PC-9 (cell line): ENCODE measurements around the gene PMS2. TPM values are rescaled to one million over a fixed set of nuclear protein-coding genes. Genes with fewer than 3 reads are reported as not detected.

Experiments used
- BruUV-seq: library from RNA; stranded (reverse); fragments of 400-500 nt; replicated peaks from 2 replicates; lab custom pipeline; 2021; lab: Mats Ljungman, UMichigan
- CTCF ChIA-PET: fragments of 300-600 bp; sonication (Branson Sonifier 250); formaldehyde crosslinking; loops from one replicate; lab custom pipeline; 2022; ENCODE audit warnings: antibody characterized with exemption; lab: Charles Lee
- POLR2A ChIA-PET: fragments of 300-600 bp; sonication (Branson Sonifier 250); formaldehyde crosslinking; loops from one replicate; lab custom pipeline; 2022; ENCODE audit warnings: antibody characterized with exemption; ENCODE audit not compliant: unreplicated experiment; lab: Charles Lee
- DNase-seq, 2 experiments: peaks; one replicate each; pipeline versions ENCODE4 v3.0.0 to v3.0.0-alpha.2; 2015 to 2022; ENCODE audit warnings: mixed read lengths in 1 of 2
- H2AFZ ChIP-seq: fragments of 200-600 bp; sonication (generic); 2 replicates; pipeline ENCODE4 v1.8.1; 2017; ENCODE audit warnings: antibody characterized with exemption
- H3F3A ChIP-seq: fragments of 200-600 bp; sonication (generic); 2 replicates; pipeline ENCODE4 v1.8.1; 2017; ENCODE audit warnings: antibody characterized with exemption, mild to moderate bottlenecking, low read depth; ENCODE audit not compliant: insufficient read depth
- H3K27ac ChIP-seq: fragments of 200-600 bp; sonication (generic); 2 replicates; pipeline ENCODE4 v1.6.1; 2016; ENCODE audit warnings: mixed run types
- H3K27me3 ChIP-seq: fragments of 200-600 bp; sonication (generic); 2 replicates; pipeline ENCODE4 v1.6.1; 2016; ENCODE audit warnings: low read depth, mixed run types; ENCODE audit not compliant: insufficient read depth
- H3K36me3 ChIP-seq: fragments of 200-600 bp; sonication (generic); 2 replicates; pipeline ENCODE4 v1.6.1; 2016; ENCODE audit warnings: low read depth, mixed run types
- H3K4me1 ChIP-seq: fragments of 200-600 bp; sonication (generic); replicated peaks from 2 replicates; pipeline ENCODE4 v1.6.1; 2016; ENCODE audit warnings: mixed run types; ENCODE audit not compliant: insufficient read depth
- H3K4me2 ChIP-seq: fragments of 200-600 bp; sonication (generic); 2 replicates; pipeline ENCODE4 v1.6.1; 2017; ENCODE audit warnings: mixed run types
- H3K4me3 ChIP-seq: fragments of 200-600 bp; sonication (generic); 2 replicates; pipeline ENCODE4 v1.6.1; 2016; ENCODE audit warnings: mixed run types
- H3K79me2 ChIP-seq: fragments of 200-600 bp; sonication (generic); 2 replicates; pipeline ENCODE4 v1.6.1; 2017; ENCODE audit warnings: low read depth, mixed run types
- H3K9me2 ChIP-seq: fragments of 200-600 bp; sonication (generic); 2 replicates; pipeline ENCODE4 v1.8.1; 2017; ENCODE audit warnings: mild to moderate bottlenecking; ENCODE audit not compliant: insufficient read depth
- H3K9me3 ChIP-seq: fragments of 200-600 bp; sonication (generic); 2 replicates; pipeline ENCODE4 v1.8.1; 2016; ENCODE audit warnings: low read depth; ENCODE audit not compliant: insufficient read depth
- H4K20me1 ChIP-seq: fragments of 200-600 bp; sonication (generic); 2 replicates; pipeline ENCODE4 v1.8.1; 2017; ENCODE audit not compliant: insufficient read depth
- EZH2 ChIP-seq: fragments of 200-600 bp; sonication (generic); IDR thresholded peaks from 2 replicates; pipeline ENCODE4 v1.8.0; 2017; ENCODE audit warnings: antibody characterized with exemption, low read depth
- intact Hi-C: fragments of 100-400 bp; cut with micrococcal nuclease; formaldehyde crosslinking; loops from one replicate; pipeline ENCODE4 v1.10.0; 2022; ENCODE audit not compliant: unreplicated experiment
- total RNA-seq: library from RNA; stranded (reverse); gene quantifications from 2 replicates; pipeline ENCODE4 v1.2.3, GENCODE V29; 2021
- TF ChIP-seq, protein P1 (sequence below): fragments of 200-600 bp; sonication (generic); conservative IDR thresholded peaks from 2 replicates; pipeline ENCODE4 v1.6.1; 2017; ENCODE audit warnings: mixed run types, antibody characterized with exemption, mild to moderate bottlenecking, moderate library complexity

The PMS2 gene
- total RNA-seq, 1 experiment from 2014 or later = 32.1 TPM

DNA sequence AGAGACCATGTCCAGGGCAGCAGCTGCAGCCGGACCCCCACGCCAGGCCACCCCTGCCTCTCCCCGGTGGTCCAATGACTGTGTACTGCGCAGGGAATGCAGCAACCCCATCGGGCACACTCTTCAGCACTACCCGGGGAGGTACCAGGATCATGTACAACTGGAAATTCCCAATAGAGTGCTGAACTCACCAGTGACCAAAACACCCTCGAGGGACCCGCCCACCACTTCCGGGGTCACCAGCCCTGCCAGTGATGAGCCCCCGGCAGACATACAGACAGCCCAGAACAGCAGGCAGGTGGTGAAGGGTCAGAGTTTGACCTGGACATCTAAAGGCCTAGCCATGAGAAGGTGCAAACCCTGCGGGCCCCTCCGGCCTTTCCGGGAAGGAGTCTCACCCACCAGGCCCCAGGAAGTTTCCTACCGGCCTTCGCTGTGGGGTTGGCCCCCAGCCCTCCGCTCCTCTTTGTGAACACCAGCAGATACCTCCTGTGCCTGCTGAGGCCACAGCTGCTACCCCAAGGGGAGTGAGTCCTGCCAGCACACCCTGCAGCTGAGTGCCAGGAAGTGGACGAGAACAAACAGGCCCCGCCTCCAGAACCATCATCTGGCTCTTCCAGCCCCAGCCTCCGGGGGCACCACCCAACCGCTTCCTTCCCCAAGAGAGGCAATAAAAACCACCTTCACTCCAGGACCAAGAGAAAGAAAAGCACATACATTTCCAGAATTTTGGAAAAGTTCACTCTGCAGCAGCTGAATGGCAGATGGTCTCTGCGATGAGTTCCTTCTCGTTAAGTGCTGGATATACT is 17.4 kb upstream of the PMS2 start:
- H2AFZ ChIP-seq = no peak overlapping the region
- BruUV-seq = no TSS peak
- DNase-seq = peak in 1 of 2 experiments; percentile 29
- ChIA-PET POLR2A (interaction anchor here (0.6 kb wide), 1 partner anchor 257 kb away, joined by 5 read pairs; no protein-coding TSS in a partner anchor), CTCF (interaction anchor here (1.5 kb wide), 1 partner anchor 29 kb away, joined by 8 read pairs; no protein-coding TSS in a partner anchor)
- H3K79me2 ChIP-seq = peaks cover 13% of the 10 kb centered on the region
- no peaks in the 10 kb centered on the region for H3K9me2 ChIP-seq
- peaks cover 10% of the 10 kb centered on the region for H4K20me1 ChIP-seq
- H3K27ac ChIP-seq = no peak overlapping the region
- H3K4me1 ChIP-seq = no peaks in the 10 kb centered on the region
- no peak overlapping the region for H3K4me3 ChIP-seq
- no peaks in the 10 kb centered on the region for H3K27me3 ChIP-seq
- no peak overlapping the region for H3K4me2 ChIP-seq
- no peak for TF ChIP-seq EZH2
- TF ChIP-seq, protein P1, sequence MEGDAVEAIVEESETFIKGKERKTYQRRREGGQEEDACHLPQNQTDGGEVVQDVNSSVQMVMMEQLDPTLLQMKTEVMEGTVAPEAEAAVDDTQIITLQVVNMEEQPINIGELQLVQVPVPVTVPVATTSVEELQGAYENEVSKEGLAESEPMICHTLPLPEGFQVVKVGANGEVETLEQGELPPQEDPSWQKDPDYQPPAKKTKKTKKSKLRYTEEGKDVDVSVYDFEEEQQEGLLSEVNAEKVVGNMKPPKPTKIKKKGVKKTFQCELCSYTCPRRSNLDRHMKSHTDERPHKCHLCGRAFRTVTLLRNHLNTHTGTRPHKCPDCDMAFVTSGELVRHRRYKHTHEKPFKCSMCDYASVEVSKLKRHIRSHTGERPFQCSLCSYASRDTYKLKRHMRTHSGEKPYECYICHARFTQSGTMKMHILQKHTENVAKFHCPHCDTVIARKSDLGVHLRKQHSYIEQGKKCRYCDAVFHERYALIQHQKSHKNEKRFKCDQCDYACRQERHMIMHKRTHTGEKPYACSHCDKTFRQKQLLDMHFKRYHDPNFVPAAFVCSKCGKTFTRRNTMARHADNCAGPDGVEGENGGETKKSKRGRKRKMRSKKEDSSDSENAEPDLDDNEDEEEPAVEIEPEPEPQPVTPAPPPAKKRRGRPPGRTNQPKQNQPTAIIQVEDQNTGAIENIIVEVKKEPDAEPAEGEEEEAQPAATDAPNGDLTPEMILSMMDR = peak; percentile 57; the same call in 1 of the 2 replicates
- peaks cover 48% of the 10 kb centered on the region; the same call in 1 of the 2 replicates for H3F3A ChIP-seq
- H3K36me3 ChIP-seq = peaks cover 70% of the 10 kb centered on the region
- no peaks in the 10 kb centered on the region for H3K9me3 ChIP-seq
- intact Hi-C loops = no loop called here

DNA sequence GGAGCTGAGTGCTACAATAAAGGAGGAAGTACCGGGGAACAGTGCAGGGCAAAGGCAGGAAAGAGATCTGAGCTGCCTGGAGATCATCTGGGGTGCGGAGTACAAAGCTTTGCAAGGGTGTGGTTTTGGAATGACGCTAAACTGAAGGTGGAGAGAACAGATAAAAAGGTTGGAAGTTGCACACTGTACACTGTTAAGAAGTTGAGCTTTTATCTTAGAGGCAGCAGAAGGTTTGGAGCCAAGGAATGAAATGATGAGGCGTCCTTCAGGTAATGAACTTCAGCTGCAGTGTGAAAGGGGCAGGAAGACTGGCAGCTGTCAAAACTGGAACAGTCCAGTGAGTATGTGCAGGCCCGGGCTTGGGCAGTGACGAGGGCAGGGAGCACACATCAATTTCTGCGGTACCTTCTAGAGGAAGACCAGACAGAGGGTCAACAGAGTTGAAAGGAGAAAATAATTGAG is 15.2 kb upstream of the PMS2 start:
- TF ChIP-seq, protein P1 = no peak
- TF ChIP-seq EZH2 = no peak
- Histone ChIP-seq H3K4me1 (peaks cover 17% of the 10 kb centered on the region), H3F3A (peaks cover 66% of the 10 kb centered on the region), H3K27ac (no peak overlapping the region), H3K9me2 (no peaks in the 10 kb centered on the region), H3K36me3 (peaks cover 83% of the 10 kb centered on the region), H4K20me1 (peaks cover 14% of the 10 kb centered on the region), H3K4me3 (no peak overlapping the region), H2AFZ (no peak overlapping the region), H3K79me2 (peaks cover 21% of the 10 kb centered on the region), H3K9me3 (no peaks in the 10 kb centered on the region), H3K4me2 (no peak overlapping the region), H3K27me3 (no peaks in the 10 kb centered on the region)
- ChIA-PET CTCF (no interaction called here), POLR2A (no interaction called here)
- intact Hi-C loops = no loop called here
- DNase-seq = no peak
- BruUV-seq = TSS peak; percentile 54

DNA sequence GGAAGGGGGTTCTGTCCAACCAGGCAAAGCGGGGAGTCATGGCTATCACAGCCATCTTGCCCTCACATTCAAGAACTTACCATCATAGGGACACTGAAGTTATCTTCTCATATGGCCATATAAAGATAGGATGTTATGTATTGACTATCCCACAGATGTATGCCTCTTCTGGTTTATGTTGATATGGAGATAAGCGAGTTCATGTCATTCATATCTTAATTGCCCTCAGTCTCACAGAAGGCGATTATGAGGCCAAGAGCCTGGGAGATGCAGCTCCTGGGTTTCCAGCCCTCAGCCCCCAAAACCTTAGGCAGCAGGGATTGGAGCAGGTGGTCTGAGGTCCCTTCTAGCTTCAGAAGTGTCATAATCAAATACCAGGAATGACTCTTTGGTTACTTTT is 13.9 kb upstream of the PMS2 start:
- Histone ChIP-seq H3K4me1 (peaks cover 22% of the 10 kb centered on the region), H4K20me1 (peaks cover 11% of the 10 kb centered on the region; the same call in 1 of the 2 replicates), H3F3A (peaks cover 63% of the 10 kb centered on the region), H2AFZ (no peak overlapping the region), H3K27ac (no peak overlapping the region), H3K36me3 (peaks cover 85% of the 10 kb centered on the region), H3K4me2 (no peak overlapping the region), H3K9me2 (no peaks in the 10 kb centered on the region), H3K4me3 (no peak overlapping the region), H3K9me3 (no peaks in the 10 kb centered on the region), H3K79me2 (peaks cover 21% of the 10 kb centered on the region), H3K27me3 (no peaks in the 10 kb centered on the region)
- intact Hi-C loops = no loop called here
- DNase-seq = no peak
- CTCF ChIA-PET = interaction anchor here (1.1 kb wide), 1 partner anchor 25 kb away, joined by 3 read pairs; no protein-coding TSS in a partner anchor
- POLR2A ChIA-PET = interaction anchor here (0.6 kb wide), 1 partner anchor 15 kb away, joined by 4 read pairs; no protein-coding TSS in a partner anchor
- no TSS peak for BruUV-seq
- TF ChIP-seq EZH2 = no peak
- TF ChIP-seq, protein P1 = no peak
